Dedifferentiated amniotic fluid mesenchymal stem cell (primary cell): ENCODE data around the gene CCSER1.

Experiments
- DNase-seq: peaks from one replicate; pipeline ENCODE4 v3.0.0-alpha.2; 2016; ENCODE audit errors: extremely low spot score

Gene CCSER1

GRCh38 chr4:90198086-90198847 is 71.1 kb downstream of the CCSER1 start:
- no peak for DNase-seq

DNA sequence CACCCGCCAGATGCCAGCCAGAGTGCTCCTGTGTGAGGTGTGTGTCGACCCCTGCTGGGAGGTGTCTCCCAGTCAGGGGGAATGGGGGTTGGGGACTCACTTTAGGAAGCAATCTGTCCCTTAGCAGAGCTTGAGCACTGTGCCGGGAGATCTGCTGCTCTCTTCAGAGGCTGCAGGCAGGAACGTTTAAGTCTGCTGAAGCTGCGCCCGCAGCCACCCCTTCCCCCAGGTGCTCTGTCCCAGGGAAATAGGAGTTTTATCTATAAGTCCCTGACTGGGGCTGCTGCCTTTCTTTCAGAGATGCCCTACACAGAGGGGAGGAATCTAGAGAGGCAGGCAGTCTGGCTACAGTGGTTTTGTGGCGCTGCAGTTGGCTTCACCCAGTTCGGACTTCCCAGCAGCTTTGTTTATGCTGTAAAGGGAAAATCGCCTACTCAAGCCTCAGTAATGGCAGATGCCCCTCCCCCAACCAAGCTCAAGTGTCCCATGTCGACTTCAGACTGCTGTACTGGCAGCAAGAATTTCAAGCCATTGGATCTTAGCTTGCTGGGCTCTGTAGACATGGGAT is 80.8 kb downstream of the CCSER1 start:
- DNase-seq, result no peak

DNA sequence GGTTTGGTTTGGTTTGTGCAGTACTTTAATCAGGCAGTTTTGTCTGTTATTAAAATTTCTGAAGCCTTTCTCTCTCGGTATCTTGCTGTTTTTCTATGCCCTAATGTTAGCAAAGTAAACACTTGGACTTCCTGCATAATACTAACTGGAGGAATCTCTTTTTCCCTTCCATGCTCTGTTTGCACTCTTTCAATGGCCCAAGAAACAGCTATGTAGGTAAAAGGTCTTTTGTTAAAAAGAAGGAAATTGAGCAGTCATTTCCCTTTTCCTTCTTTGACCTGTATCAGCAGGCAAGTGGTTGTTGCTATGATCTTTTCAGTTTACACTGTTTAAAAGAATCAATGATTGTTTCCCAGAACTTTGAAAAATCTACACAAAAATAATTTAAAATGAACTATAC is 82.7 kb downstream of the CCSER1 start:
- DNase-seq, result no peak

DNA sequence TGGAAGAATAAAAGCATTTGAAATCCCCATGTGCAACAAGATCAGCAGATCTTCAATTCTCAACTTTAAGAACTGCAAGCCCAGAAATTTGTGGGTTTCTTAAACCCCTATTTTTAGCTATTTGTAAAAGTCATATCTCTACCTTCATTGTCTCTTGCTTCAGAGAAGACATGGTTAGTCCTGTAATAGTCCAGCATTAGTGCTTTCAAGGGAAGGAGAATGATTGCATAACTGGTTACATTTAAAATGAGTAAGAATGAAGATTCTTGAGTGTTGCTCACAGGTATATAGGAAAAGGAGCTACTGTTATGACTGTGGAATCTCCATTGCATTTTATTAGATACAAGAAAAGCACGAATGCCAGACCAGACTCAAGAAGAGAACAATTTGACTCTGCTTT is 84.0 kb downstream of the CCSER1 start:
- DNase-seq, result no peak

DNA sequence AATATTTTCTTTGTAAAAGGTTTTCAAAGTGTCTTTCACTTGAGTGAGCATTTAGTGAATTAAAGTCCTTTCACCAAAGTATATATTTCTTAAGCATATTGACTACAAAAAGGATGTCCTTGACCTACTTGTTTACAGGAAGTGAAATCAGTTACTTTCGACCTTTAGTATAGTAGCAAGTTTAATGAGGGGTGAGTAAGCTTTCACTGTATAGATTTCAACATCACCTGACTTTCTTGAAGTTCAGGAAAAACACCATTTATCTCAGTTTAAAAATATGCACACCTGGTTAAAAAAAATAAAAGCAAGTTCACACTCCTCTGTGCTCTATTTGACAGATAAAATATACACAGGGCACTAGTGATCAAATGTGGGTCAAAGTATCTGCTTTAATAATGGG is 88.1 kb downstream of the CCSER1 start:
- DNase-seq, result no peak

DNA sequence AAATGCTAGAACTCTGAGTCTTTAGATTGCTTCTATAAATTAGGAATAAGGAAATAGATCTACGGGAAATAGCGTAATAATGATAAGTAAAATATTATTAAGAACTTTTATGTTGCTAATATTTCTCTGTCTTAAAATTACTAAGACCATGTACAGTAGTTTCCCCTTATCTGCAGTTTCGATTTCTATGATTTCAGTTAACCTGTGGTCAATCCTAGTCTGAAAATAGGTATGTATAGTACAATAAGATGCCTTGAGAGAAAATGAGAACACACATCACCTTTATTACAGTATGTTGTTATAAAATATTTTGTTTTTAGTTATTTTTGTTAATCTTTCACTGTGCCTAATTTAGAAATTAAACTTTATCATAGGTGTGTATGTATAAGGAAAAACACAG is 92.6 kb downstream of the CCSER1 start:
- DNase-seq, result no peak

- DNase-seq, result no peak
Observed at GRCh38 chr4:90220459-90220858, 93.3 kb downstream of the CCSER1 start.

- DNase-seq, result no peak
Observed at GRCh38 chr4:90226734-90227133, 99.5 kb downstream of the CCSER1 start.

- no peak for DNase-seq
Observed at GRCh38 chr4:90227177-90227576, 100.0 kb downstream of the CCSER1 start.

DNA sequence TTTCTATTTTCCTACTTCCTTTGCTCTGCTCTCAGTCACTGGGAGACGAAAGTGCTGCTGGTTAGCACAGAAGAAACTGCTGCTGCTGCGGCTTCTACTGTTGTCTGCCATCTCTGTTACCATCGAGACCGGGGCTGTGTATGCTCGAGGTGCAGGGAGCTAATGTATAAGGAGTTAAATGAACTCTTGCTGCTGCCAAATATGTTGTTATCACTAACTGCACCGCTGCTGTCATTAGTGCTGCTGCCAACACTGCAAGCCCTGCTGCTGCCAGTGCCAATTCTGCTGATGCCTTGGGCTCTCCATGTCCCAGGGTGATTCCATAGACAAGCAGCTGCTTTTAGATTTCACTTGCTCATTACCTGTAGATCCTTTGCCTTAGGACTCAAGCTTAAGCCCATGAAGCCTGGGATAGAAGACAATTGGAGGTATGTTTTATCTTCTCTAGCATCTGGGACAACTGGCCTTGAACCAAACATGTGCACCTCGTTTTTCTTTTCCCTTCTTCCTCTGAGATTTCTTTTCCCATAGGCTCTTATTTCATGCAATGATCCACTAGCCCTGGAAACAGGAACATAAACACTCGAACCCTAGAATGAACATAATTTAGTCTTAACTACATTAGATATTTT is 107.8 kb downstream of the CCSER1 start:
- no peak for DNase-seq

DNA sequence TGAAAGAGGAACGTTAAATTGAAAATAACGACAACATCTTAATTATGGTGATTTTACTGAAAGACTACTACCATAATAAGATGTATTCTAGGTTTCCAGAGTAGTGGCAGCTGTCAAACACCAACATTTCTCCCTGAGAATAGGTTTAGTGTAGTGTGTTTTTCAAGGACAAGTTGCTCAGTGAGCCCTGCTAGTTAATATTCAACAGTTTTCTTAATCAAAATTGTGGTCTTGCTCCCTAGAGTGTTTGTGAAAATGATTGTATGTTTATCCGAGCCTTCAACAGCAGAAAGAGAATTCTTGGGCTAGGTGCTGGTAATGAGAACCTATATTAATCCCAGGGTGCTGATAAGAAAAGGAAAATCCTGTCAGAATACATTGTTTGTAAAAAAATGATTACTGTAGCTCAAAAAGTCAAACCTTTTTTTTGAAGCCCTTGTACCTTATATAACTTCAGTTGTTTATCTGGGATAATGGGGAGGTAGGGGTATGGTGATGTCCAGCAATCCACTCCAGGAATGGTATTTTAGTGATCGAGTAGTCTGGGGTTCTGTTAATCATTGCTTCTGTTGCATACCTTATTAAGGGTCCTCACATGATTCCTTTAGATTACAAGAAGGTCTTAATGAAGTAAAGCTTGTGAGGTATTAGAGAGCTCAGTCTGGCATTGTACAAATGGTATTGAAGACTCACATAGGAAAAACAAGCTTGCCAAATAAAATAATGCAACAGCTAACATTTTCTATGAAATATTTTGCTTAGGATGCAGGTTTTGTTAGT is 110.7 kb downstream of the CCSER1 start:
- DNase-seq, result no peak

GRCh38 chr4:90240333-90240732 is 113.1 kb downstream of the CCSER1 start:
- DNase-seq, result no peak

DNA sequence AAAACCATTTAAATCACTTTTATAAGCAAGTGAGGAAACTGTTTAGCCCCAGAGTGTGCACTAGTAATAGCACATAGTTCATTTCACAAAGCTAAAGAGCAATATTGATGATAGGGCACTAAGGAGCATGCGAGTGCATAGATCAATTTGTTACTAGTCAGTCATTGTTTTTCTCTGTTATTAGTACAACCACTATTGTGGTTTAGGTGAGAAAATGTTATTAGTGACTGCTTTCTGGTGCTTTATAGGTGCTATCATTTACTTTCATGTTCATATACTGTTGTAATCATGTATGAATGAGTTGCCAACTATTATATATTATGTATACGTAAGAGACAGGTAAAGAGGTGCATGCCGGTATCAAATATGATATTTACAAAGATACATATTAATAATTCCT is 113.8 kb downstream of the CCSER1 start:
- no peak for DNase-seq

- DNase-seq, result no peak
Observed at GRCh38 chr4:90245837-90246236, 118.6 kb downstream of the CCSER1 start.

DNA sequence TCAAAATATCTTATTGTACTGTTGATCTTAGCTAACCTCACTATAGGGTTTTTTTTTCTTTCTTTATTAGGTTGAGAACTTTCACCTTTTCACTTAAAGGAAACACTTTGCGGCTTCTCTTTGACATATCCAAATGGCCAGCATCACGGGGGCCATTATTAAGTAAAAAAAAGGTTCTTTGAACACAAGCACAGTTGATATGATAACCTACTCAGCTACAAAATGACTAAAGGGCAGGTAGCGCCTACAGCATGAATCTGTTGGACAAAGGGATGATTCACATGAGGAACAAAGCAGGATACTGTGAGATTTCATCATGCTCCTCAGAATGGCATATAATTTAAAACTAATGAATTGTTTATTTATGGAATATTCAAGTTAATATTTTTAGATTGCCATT is 119.6 kb downstream of the CCSER1 start:
- DNase-seq, result no peak

DNA sequence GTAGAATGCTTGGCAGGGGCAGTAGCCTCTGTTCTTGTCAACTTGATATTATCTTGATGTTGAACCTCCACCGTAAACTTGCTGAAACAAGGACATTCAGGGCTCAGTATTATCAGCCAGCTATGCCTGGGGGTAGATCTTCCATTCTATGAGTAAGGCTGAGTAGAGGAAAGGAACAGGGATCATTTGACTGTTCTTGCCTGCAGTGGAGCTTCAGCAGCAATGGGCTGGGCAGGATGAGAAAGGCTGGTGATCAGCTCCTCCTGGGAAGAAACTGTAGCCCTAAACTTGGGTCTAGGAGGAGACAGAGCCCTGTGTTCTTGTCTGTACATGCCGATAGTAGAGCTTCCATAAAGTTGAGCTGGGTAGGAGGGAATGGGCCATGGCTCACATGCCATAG is 127.2 kb downstream of the CCSER1 start:
- DNase-seq, result no peak

GRCh38 chr4:90274175-90274574 is 147.0 kb downstream of the CCSER1 start:
- DNase-seq, result no peak

DNA sequence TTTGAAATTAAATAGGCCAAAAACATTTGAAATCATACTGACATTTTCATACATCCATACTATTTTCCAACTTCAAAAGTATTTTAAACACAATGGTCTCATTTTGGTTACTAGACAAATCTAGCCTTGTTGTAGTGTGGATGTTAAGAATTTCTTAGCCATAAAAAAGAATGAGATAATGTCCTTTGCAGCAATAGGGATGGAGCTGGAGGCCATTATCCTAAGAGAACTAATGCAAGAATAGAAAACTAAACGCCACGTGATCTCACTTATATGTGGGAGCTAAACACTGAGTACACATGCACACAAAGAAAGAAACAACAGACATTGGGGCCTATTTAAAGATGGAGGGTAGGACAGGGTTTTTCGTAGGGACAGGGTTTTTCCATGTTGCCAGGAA is 153.8 kb downstream of the CCSER1 start:
- DNase-seq, result no peak

DNA sequence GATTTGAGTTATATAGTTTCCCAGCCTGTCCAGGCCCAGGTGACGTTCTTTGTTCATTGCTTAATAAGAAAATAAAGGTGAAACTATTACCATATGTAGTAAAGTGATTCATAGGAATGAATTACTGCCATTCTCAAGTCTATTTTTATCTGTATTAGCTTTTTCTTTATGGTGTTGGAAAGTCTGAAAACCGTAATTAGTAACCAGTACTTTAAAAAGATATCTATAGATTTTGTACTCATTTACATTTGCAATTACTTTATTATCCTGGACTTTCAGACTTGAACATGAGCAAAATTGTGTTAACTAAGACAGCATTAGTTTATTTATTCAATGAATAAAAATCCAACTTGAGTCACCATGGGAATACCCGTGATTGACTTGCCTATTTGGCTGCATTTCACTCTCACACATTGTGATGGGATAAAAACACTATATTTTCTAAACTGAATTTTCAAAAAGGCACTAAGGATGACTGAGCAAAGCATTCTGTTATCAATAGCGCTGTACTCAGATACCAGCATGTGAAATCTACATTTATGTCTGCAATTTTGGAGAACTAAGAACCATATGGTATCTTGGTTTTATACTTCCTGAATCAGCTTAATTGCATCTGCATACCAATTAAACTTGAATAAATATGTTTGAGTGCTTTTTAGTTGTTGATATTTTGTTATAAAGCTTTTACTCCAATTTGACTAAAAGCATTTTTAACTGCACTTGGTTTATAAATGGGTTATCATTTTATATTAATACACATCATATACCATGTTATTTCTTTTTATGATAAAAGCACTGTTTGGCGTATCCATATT is 154.6 kb downstream of the CCSER1 start:
- DNase-seq, result no peak

GRCh38 chr4:90290345-90290744 is 163.2 kb downstream of the CCSER1 start:
- no peak for DNase-seq

DNA sequence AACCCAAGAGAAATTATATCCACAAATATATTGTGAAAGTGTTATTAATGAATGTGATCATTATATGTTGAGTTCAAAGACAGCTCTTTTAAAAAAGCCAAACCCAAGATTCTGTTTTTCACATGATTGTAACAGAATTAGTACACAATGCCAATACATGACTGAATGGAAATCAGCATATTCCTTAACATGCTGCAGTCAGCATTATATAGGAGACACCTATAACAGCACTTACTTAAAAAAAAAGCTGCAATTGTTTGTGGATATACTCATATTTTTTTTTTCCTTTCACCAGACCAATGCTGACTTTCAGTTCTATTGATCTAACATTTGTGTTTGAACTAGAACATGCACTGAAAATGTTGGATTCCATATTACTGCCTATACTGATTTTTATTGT is 165.2 kb downstream of the CCSER1 start:
- DNase-seq, result no peak

DNA sequence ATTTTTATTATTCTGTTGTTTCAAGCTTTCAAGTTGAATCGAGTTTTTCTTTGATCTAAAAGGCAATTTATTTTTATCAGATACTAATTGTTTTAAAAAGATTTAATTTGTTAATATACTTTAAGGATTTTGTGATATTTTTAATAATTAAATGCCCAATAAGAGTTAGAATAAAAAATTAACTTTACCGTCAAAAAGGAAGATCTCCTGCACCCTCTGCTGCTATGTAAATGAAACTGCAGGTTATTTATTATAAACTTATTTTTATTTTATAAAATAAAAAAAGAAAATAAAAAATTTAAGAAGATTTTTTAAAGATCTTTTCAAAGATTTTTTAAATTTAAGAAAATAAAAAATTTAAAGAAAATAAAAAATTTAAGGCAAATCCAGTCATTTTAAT is 166.1 kb downstream of the CCSER1 start:
- no peak for DNase-seq
